ENCODE measurements around the gene ITPKB. TPM values are rescaled to one million over a fixed set of nuclear protein-coding genes. Genes with fewer than 3 reads are reported as not detected.
"Not testable (repeated sequence)": the region's sequence is repeated elsewhere in the genome, so short reads cannot be mapped to it uniquely, and the experiment has no call there.

Gene ITPKB
- total and polyA plus RNA-seq, 2 experiments from 2014 or later: 0.31 to 5.2 TPM

DNA sequence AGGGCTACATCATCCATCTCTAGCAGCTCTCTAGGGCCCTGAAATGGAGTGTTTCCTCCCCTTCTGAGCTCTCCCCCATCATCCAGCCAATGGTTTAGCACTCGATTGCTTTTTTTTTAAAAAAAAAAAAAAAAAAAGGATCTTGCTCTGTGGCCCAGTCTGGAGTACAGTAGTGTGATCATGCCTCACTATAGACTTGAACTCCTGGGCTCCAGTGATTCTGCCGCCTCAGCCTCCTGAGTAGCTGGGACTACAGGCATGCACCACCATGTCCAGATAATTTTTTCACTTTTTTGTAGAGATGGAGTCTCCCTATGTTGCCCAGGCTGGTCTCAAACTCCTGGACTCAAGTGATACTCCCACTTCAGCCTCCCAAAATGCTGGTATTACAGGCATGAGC is 12.1 kb upstream of the ITPKB start (continued):
- no peak for TF ChIP-seq REST (IDR thresholded peaks at IDR 0.05; ENCODE audit: unreplicated experiment)

GRCh38 chr1:226749467-226749866 is 10.4 kb upstream of the ITPKB start:
- no peak for ATAC-seq
- H3K27ac Mint-ChIP-seq: no peak overlapping the region
- H2AFZ ChIP-seq: no peak overlapping the region
- H3K4me1 ChIP-seq (ENCODE audit: insufficient read depth): no peaks in the 10 kb centered on the region
- TF ChIP-seq NANOG (IDR thresholded peaks at IDR 0.05; ENCODE audit: borderline replicate concordance): no peak
- TF ChIP-seq JUNB (IDR thresholded peaks at IDR 0.05; ENCODE audit: unreplicated experiment): no peak
- peaks cover 6% of the 10 kb centered on the region for H3K4me1 Mint-ChIP-seq
- H3K27me3 Mint-ChIP-seq (ENCODE audit: insufficient read depth, low read depth, poor library complexity): peaks cover 8% of the 10 kb centered on the region
- H3K4me3 ChIP-seq: no peak overlapping the region
- H3K4me2 ChIP-seq: no peak overlapping the region
- no peaks in the 10 kb centered on the region for H3K79me2 ChIP-seq (replicated peaks; ENCODE audit: insufficient read depth)
- H3K9me2 ChIP-seq (ENCODE audit: insufficient read depth): no peaks in the 10 kb centered on the region
- H3K36me3 Mint-ChIP-seq (ENCODE audit: low read depth): no peaks in the 10 kb centered on the region
- H3K27me3 ChIP-seq (ENCODE audit: insufficient read depth): peaks cover 4% of the 10 kb centered on the region; the same call in 1 of the 2 replicates
- H3K36me3 ChIP-seq (ENCODE audit: insufficient read depth): no peaks in the 10 kb centered on the region
- H3K27ac ChIP-seq (ENCODE audit: low read depth): no peak overlapping the region
- no peaks in the 10 kb centered on the region for H3F3A ChIP-seq (replicated peaks; ENCODE audit: low read depth)
- no peaks in the 10 kb centered on the region for H4K20me1 ChIP-seq (replicated peaks; ENCODE audit: insufficient read depth)
- H3K4me3 Mint-ChIP-seq: no peak overlapping the region
- DNase-seq (ENCODE audit: low spot score): no peak
- H3K9me3 Mint-ChIP-seq: no peaks in the 10 kb centered on the region

GRCh38 chr1:226748306-226748705 is 9.2 kb upstream of the ITPKB start:
- Histone ChIP-seq H2AFZ (no peak overlapping the region), H3K4me2 (no peak overlapping the region), H3K4me1 (ENCODE audit: insufficient read depth) (no peaks in the 10 kb centered on the region), H3K36me3 (ENCODE audit: insufficient read depth) (no peaks in the 10 kb centered on the region), H3K27me3 (ENCODE audit: insufficient read depth) (peaks cover 4% of the 10 kb centered on the region; the same call in 1 of the 2 replicates), H3K27ac (ENCODE audit: low read depth) (no peak overlapping the region), H3K4me3 (no peak overlapping the region), H3K79me2 (replicated peaks; ENCODE audit: insufficient read depth) (no peaks in the 10 kb centered on the region), H3K9me2 (ENCODE audit: insufficient read depth) (no peaks in the 10 kb centered on the region), H4K20me1 (replicated peaks; ENCODE audit: insufficient read depth) (no peaks in the 10 kb centered on the region), H3F3A (replicated peaks; ENCODE audit: low read depth) (no peaks in the 10 kb centered on the region)
- DNase-seq (ENCODE audit: low spot score): no peak
- H3K4me1 Mint-ChIP-seq: no peaks in the 10 kb centered on the region; the same call in 2 of the 3 replicates
- H3K36me3 Mint-ChIP-seq (ENCODE audit: low read depth): no peaks in the 10 kb centered on the region
- H3K27ac Mint-ChIP-seq: no peak overlapping the region
- H3K4me3 Mint-ChIP-seq: no peak overlapping the region
- peaks cover 6% of the 10 kb centered on the region for H3K27me3 Mint-ChIP-seq (ENCODE audit: insufficient read depth, low read depth, poor library complexity)
- peaks cover 3% of the 10 kb centered on the region; the same call in 2 of the 3 replicates for H3K9me3 Mint-ChIP-seq
- TF ChIP-seq POLR2AphosphoS5 (IDR thresholded peaks at IDR 0.05; ENCODE audit: low read depth) (no peak), EZH2 (IDR thresholded peaks at IDR 0.05; ENCODE audit: low read depth, unreplicated experiment) (no peak), STAT1 (IDR thresholded peaks at IDR 0.05; ENCODE audit: unreplicated experiment) (no peak), EZH2phosphoT487 (IDR thresholded peaks at IDR 0.05; ENCODE audit: unreplicated experiment) (no peak), ETS1 (IDR thresholded peaks at IDR 0.05) (no peak)
- TF ChIP-seq, protein P1, sequence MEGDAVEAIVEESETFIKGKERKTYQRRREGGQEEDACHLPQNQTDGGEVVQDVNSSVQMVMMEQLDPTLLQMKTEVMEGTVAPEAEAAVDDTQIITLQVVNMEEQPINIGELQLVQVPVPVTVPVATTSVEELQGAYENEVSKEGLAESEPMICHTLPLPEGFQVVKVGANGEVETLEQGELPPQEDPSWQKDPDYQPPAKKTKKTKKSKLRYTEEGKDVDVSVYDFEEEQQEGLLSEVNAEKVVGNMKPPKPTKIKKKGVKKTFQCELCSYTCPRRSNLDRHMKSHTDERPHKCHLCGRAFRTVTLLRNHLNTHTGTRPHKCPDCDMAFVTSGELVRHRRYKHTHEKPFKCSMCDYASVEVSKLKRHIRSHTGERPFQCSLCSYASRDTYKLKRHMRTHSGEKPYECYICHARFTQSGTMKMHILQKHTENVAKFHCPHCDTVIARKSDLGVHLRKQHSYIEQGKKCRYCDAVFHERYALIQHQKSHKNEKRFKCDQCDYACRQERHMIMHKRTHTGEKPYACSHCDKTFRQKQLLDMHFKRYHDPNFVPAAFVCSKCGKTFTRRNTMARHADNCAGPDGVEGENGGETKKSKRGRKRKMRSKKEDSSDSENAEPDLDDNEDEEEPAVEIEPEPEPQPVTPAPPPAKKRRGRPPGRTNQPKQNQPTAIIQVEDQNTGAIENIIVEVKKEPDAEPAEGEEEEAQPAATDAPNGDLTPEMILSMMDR (conservative IDR thresholded peaks at IDR 0.05; ENCODE audit: low read depth in 2 of 2): no peak
- ATAC-seq: no peak

GRCh38 chr1:226747519-226748263 is 8.6 kb upstream of the ITPKB start:
- H3K4me1 ChIP-seq (ENCODE audit: insufficient read depth); H3K79me2 ChIP-seq (replicated peaks; ENCODE audit: insufficient read depth); H3K4me3 Mint-ChIP-seq; H3K4me1 Mint-ChIP-seq; H3K36me3 ChIP-seq (ENCODE audit: insufficient read depth); H4K20me1 ChIP-seq (replicated peaks; ENCODE audit: insufficient read depth); H3K27ac ChIP-seq (ENCODE audit: low read depth); H3K27ac Mint-ChIP-seq; H3F3A ChIP-seq (replicated peaks; ENCODE audit: low read depth); DNase-seq (ENCODE audit: low spot score); H3K4me3 ChIP-seq; H3K9me3 Mint-ChIP-seq; H2AFZ ChIP-seq; H3K27me3 ChIP-seq (ENCODE audit: insufficient read depth); H3K36me3 Mint-ChIP-seq (ENCODE audit: low read depth); H3K4me2 ChIP-seq; ATAC-seq; H3K27me3 Mint-ChIP-seq (ENCODE audit: insufficient read depth, low read depth, poor library complexity); H3K9me2 ChIP-seq (ENCODE audit: insufficient read depth): not testable (repeated sequence)

Data from GM23338 (cell line).